HEK293 (cell line): ENCODE measurements around the gene GRIP1.

Experiments used
- BCL11B ChIP-seq: fragments of 450-650 bp; formaldehyde crosslinking; IDR thresholded peaks from 2 replicates; pipeline ENCODE4 v1.5.1; 2016; ENCODE audit warnings: low read depth, missing biosample characterization, missing genetic modification characterization
- FEZF1 ChIP-seq: fragments of 450-650 bp; formaldehyde crosslinking; IDR thresholded peaks from 2 replicates; pipeline ENCODE4 v1.5.1; 2016; ENCODE audit warnings: missing biosample characterization, missing genetic modification characterization
- KLF16 ChIP-seq: fragments of 450-650 bp; formaldehyde crosslinking; IDR thresholded peaks from 2 replicates; pipeline ENCODE4 v1.5.1; 2017; ENCODE audit warnings: missing biosample characterization, missing genetic modification characterization
- ZNF239 ChIP-seq: fragments of 450-650 bp; formaldehyde crosslinking; IDR thresholded peaks from 2 replicates; pipeline ENCODE4 v1.5.1; 2016; ENCODE audit warnings: missing biosample characterization, missing genetic modification characterization
- ZNF274 ChIP-seq, 2 experiments: fragments of 200-500 bp in 1 of 2; fragments of 450-650 bp in 1 of 2; sonication (Bioruptor generic) in 1 of 2; formaldehyde crosslinking in 1 of 2; IDR thresholded peaks; 2 replicates each; pipeline versions ENCODE4 v1.5.1 to v1.6.1; 2014 to 2016; ENCODE audit warnings: borderline replicate concordance in 1 of 2, inconsistent platforms in 1 of 2, low read length in 1 of 2, missing biosample characterization in 1 of 2, missing genetic modification characterization in 1 of 2
- ZNF341 ChIP-seq: fragments of 450-650 bp; formaldehyde crosslinking; IDR thresholded peaks from 2 replicates; pipeline ENCODE4; 2016; ENCODE audit warnings: low read depth, missing biosample characterization, missing genetic modification characterization
- ZNF530 ChIP-seq: fragments of 450-650 bp; formaldehyde crosslinking; IDR thresholded peaks from 2 replicates; pipeline ENCODE4 v1.5.1; 2016; ENCODE audit warnings: low read depth, missing biosample characterization, missing genetic modification characterization
- ZXDB ChIP-seq: fragments of 450-650 bp; formaldehyde crosslinking; IDR thresholded peaks from 2 replicates; pipeline ENCODE4 v1.5.1; 2016; ENCODE audit warnings: missing biosample characterization, missing genetic modification characterization
- TF ChIP-seq, protein P1 (sequence below): fragments of 450-650 bp; formaldehyde crosslinking; IDR thresholded peaks from 2 replicates; pipeline ENCODE4 v1.5.1; 2016; ENCODE audit warnings: missing biosample characterization, missing genetic modification characterization
- TF ChIP-seq, protein P2 (sequence below): fragments of 450-650 bp; formaldehyde crosslinking; IDR thresholded peaks from 2 replicates; pipeline ENCODE4 v1.5.1; 2016; ENCODE audit warnings: missing biosample characterization, missing genetic modification characterization
- TF ChIP-seq, protein P3 (sequence below): fragments of 450-650 bp; formaldehyde crosslinking; IDR thresholded peaks from 2 replicates; pipeline ENCODE4 v1.5.1; 2016; ENCODE audit warnings: missing biosample characterization, missing genetic modification characterization, low read depth
- TF ChIP-seq, protein P4 (sequence below): fragments of 450-650 bp; formaldehyde crosslinking; IDR thresholded peaks from 2 replicates; pipeline ENCODE4 v1.5.1; 2016; ENCODE audit warnings: missing biosample characterization, missing genetic modification characterization
- TF ChIP-seq, protein P5 (sequence below): fragments of 450-650 bp; formaldehyde crosslinking; IDR thresholded peaks from 2 replicates; pipeline ENCODE4 v1.5.1; 2016; ENCODE audit warnings: missing biosample characterization, missing genetic modification characterization
- TF ChIP-seq, protein P6 (sequence below): IDR thresholded peaks from 2 replicates; pipeline ENCODE4 v1.6.1; 2011; ENCODE audit warnings: mild to moderate bottlenecking, low read depth, low read length, borderline replicate concordance

DNA sequence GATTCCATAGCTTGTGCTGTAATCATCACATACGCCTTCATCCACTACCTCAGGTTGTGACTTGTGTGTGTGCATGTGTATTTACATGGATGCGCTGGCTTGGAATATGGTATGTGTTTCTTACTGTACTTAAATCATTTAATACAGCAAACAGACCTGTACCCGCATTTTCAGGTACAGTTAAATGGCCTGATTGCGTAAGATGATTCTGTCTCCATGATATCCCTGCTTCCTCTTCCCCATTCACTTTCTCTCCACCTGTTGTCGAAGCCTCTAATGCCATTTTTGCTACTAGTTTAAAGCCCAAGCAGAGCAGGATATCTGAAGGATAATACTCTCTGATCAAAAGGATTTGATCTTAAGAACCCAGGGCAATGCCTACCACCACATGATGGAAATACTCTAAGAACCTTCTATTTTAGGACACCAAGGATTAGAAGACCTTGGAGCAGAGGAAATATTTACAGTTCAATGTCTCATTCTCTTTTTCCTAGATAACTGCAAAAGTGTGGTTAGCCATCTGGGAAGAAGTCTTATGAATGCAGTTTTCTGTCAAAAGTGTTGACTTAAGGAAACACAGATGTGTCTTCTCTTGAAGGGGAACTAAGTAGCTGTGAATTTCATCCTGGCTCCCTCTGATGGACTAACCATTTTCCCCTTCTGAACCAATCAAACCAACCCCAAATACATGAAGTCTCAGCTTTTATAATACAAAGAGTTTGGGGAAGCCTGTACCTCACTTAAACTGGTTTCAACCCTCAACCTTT is 297.9 kb downstream of the GRIP1 start:
- TF ChIP-seq, protein P1, sequence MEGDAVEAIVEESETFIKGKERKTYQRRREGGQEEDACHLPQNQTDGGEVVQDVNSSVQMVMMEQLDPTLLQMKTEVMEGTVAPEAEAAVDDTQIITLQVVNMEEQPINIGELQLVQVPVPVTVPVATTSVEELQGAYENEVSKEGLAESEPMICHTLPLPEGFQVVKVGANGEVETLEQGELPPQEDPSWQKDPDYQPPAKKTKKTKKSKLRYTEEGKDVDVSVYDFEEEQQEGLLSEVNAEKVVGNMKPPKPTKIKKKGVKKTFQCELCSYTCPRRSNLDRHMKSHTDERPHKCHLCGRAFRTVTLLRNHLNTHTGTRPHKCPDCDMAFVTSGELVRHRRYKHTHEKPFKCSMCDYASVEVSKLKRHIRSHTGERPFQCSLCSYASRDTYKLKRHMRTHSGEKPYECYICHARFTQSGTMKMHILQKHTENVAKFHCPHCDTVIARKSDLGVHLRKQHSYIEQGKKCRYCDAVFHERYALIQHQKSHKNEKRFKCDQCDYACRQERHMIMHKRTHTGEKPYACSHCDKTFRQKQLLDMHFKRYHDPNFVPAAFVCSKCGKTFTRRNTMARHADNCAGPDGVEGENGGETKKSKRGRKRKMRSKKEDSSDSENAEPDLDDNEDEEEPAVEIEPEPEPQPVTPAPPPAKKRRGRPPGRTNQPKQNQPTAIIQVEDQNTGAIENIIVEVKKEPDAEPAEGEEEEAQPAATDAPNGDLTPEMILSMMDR (tag by site-specific recombination), result no peak
- TF ChIP-seq, protein P2, sequence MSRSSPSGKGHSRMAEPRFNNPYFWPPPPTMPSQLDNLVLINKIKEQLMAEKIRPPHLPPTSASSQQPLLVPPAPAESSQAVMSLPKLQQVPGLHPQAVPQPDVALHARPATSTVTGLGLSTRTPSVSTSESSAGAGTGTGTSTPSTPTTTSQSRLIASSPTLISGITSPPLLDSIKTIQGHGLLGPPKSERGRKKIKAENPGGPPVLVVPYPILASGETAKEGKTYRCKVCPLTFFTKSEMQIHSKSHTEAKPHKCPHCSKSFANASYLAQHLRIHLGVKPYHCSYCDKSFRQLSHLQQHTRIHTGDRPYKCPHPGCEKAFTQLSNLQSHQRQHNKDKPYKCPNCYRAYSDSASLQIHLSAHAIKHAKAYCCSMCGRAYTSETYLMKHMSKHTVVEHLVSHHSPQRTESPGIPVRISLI (tag by site-specific recombination), result no peak
- TF ChIP-seq ZNF341 (tag by site-specific recombination) (no peak), ZXDB (tag by site-specific recombination) (no peak), ZNF530 (tag by site-specific recombination) (no peak), ZNF274 (IDR thresholded peaks at IDR 0.05; ENCODE audit: low read length) (no peak), ZNF274 (tag by site-specific recombination; IDR thresholded peaks at IDR 0.05; ENCODE audit: borderline replicate concordance) (no peak), KLF16 (tag by site-specific recombination) (no peak), FEZF1 (no peak), BCL11B (tag by site-specific recombination) (no peak), ZNF239 (no peak)
- TF ChIP-seq, protein P3, sequence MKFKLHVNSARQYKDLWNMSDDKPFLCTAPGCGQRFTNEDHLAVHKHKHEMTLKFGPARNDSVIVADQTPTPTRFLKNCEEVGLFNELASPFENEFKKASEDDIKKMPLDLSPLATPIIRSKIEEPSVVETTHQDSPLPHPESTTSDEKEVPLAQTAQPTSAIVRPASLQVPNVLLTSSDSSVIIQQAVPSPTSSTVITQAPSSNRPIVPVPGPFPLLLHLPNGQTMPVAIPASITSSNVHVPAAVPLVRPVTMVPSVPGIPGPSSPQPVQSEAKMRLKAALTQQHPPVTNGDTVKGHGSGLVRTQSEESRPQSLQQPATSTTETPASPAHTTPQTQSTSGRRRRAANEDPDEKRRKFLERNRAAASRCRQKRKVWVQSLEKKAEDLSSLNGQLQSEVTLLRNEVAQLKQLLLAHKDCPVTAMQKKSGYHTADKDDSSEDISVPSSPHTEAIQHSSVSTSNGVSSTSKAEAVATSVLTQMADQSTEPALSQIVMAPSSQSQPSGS (tag by site-specific recombination), result no peak
- TF ChIP-seq, protein P4, sequence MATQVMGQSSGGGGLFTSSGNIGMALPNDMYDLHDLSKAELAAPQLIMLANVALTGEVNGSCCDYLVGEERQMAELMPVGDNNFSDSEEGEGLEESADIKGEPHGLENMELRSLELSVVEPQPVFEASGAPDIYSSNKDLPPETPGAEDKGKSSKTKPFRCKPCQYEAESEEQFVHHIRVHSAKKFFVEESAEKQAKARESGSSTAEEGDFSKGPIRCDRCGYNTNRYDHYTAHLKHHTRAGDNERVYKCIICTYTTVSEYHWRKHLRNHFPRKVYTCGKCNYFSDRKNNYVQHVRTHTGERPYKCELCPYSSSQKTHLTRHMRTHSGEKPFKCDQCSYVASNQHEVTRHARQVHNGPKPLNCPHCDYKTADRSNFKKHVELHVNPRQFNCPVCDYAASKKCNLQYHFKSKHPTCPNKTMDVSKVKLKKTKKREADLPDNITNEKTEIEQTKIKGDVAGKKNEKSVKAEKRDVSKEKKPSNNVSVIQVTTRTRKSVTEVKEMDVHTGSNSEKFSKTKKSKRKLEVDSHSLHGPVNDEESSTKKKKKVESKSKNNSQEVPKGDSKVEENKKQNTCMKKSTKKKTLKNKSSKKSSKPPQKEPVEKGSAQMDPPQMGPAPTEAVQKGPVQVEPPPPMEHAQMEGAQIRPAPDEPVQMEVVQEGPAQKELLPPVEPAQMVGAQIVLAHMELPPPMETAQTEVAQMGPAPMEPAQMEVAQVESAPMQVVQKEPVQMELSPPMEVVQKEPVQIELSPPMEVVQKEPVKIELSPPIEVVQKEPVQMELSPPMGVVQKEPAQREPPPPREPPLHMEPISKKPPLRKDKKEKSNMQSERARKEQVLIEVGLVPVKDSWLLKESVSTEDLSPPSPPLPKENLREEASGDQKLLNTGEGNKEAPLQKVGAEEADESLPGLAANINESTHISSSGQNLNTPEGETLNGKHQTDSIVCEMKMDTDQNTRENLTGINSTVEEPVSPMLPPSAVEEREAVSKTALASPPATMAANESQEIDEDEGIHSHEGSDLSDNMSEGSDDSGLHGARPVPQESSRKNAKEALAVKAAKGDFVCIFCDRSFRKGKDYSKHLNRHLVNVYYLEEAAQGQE (tag by site-specific recombination), result no peak
- TF ChIP-seq, protein P5, sequence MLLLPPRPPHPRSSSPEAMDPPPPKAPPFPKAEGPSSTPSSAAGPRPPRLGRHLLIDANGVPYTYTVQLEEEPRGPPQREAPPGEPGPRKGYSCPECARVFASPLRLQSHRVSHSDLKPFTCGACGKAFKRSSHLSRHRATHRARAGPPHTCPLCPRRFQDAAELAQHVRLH (tag by site-specific recombination), result no peak
- TF ChIP-seq, protein P6, sequence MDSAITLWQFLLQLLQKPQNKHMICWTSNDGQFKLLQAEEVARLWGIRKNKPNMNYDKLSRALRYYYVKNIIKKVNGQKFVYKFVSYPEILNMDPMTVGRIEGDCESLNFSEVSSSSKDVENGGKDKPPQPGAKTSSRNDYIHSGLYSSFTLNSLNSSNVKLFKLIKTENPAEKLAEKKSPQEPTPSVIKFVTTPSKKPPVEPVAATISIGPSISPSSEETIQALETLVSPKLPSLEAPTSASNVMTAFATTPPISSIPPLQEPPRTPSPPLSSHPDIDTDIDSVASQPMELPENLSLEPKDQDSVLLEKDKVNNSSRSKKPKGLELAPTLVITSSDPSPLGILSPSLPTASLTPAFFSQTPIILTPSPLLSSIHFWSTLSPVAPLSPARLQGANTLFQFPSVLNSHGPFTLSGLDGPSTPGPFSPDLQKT, result no peak
